ENCODE measurements around the gene S100A1.
"Not testable (repeated sequence)": the region's sequence is repeated elsewhere in the genome, so short reads cannot be mapped to it uniquely, and the experiment has no call there.

S100A1 gene

DNA sequence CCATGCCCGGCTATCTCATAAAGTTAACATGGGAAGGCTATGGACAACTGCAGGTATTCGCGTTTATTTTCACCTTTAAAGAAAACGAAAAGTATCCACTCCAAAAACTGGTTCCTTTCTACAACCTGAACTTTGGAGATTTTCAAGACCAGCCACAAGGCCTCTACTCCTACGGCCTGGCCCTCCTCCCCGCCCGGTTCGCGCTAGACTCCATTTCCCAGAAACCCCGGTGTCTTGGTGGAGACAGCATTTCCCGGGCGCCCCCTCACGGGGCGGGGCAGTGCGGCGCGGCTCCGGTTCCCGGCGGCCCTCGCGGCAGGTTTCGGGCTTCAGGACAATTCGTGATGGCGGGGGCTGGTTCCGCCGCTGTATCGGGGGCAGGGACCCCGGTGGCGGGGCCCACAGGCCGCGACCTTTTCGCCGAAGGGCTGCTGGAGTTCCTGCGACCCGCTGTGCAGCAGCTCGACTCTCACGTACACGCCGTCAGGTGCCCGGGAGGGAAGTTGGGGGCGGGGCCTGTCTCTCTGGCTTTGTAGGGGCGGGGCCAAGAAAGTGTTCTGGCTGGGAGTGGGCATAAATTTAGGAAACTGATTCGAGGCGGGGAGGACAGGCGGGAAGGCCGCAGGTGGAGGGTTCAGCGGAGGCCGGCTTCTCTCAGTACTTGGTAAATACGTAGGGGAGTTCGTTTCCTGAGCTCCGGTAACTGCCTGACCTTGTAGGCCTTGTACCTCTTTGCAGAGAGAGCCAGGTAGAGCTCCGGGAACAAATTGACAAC lies 30.4 kb downstream of the S100A1 start, which contains the start of gene SNAPIN:
Gene SNAPIN (plus strand): TSS at position 304 of the 775 bp plus-strand sequence. CDS start 41 bp downstream, at position 345.
- peak; percentile 78 for DNase-seq (ENCODE audit: low read depth)

DNA sequence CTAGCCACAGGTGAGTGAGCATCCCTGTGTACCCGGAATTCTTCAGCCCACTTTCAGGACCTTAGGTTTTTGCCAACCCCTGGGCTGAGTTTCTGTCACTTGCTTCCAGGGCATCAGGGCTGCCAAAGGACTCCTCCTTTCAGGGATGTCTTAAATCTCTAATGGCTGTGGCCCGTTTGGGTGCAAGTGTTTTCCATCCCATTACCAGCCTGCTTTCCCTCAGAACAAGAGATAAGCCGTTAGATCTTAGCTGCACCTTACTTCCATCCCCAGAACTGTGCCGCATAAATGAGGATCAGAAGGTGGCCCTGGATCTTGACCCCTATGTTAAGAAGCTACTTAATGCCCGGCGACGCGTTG lies 30.9 kb downstream of the S100A1 start:
- DNase-seq (ENCODE audit: low read depth) = no peak

DNA sequence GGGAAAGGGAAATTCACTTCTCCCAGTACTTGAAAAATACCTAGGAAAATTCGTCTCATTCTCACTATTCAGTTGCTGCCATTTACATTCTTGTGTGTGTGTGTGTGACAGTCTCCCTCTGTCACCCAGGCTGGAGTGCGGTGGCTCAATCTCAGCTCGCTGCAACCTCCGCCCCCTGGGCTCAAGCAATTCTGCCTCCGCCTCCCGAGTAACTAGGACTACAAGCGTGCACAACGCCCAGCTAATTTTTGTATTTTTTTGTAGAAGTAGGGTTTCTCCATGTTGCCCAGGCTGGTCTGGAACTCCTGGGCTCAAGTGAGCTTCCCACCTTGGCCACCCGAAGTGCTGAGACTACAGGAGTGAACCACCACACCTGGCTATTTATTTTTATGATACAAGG lies 31.4 kb downstream of the S100A1 start:
- DNase-seq (ENCODE audit: low read depth) = no peak

DNA sequence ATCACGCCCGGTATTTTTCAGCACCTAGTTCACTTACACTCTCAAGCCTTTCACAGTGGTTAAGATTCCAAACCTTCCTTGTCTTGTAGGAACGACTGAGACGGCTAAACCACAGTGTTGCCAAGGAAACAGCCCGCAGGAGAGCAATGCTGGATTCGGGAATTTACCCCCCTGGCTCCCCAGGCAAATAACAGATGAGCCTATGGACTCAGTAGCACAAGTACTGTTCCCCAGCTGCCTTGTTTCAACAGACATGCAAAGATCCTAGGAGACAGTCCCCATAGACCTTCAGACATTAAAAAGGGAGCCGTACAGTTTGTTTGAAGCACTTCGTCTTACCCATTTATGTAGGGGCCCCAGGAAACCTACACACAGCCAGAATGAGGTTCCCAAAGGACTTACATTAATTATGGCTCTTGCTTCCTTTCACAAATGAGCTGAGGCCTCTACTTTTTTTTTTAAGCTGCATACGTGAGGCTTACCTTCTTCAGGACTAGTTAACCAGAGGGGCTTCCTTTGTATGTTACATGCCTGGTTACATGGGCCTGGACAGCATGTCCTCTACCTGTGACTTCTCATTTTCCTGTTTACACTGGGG lies 33.0 kb downstream of the S100A1 start:
- no peak for DNase-seq (ENCODE audit: low read depth)

DNA sequence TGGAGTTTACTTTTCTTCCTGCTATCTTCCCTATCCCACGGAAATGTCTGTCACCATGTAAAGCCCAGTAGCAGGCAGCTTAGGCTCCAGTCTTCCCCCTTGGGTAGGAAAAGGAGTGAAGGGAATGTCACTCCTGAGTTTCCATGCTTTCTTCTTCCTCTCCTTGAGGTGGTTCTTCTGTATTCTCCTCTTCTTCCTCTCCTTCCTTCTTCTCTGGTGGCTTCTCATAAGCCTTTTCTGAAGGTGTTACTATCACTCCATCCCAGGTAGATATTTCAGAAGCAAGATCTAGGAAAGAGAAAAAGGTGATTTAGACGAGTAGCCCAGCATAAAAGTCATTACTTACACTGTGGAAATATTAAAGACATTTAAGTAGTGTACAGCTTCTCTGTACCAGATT lies 34.0 kb downstream of the S100A1 start:
- DNase-seq (ENCODE audit: low read depth) = no peak

DNA sequence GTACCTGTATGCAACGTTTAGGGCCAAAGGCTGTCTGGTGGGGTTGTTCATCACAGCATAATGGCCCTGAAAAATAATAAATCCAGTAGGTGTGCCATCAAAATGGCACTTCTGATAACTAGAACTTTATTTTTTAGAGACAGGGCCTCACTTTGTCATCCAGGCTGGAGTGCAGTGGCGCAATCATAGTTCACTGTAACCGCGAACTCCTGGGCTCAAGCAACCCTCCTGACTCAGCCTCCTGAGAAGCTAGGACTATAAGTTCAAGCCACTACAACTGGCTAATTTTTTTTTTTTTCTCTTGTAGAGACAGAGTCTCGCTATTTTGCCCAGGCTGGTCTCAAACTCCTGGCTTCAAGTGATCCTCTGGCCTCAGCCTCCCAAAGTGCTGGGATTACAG lies 35.0 kb downstream of the S100A1 start:
- DNase-seq (ENCODE audit: low read depth) = no peak

DNA sequence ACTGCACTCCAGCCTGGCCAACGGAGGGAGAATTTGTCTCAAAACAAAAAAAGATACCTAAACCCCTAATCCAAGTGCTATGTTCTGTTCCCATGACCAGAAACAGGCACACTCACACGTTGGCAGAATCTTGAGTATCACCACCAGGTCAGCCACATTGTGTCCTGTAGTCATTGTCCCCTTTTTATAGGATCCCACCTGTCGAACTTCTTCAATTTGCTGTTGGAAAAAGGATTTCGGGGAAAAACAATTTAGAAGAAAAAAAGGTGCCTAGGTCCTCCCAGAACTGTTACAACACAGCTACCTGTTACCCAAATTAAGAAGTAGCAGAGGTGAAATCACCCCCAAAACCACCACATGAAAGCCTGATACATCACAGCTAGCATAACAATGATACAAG lies 39.2 kb downstream of the S100A1 start:
- DNase-seq (ENCODE audit: low read depth) = no peak

DNA sequence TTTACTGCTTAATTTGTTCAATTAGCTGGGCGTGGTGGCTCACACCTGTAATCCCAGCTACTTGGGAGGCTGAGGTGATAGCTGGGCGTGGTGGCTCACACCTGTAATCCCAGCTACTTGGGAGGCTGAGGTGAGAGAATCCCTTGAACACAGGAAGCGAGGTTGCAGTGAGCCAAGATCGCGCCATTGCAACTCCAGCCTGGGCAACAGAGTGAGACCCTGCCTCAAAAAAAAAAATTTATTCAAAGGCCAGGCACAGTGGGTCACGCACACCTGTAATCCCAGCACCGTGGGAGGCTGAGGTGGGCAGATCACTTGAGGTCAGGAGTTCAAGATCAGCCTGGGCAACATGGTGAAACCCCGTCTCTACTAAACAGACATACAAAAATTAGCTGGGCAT lies 40.4 kb downstream of the S100A1 start:
- not testable (repeated sequence) for DNase-seq (ENCODE audit: low read depth)

DNA sequence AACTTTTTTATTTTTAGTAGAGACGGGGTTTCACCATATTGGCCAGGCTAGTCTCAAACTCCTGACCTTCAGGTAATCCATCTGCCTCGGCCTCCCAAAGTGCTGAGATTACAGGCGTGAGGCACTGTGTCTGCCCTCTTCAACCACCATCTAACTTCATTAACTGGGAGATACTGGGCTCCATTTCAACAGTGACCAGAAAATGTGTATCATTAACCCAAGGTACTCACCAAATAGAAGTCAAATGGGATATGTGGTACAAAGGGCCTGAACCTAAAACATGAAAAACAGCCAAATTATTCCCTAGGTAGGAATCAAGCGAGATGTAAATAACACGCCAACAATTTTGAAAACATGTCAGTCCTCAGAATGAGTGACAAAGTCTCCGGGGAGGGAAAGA lies 41.4 kb downstream of the S100A1 start:
- no peak for DNase-seq (ENCODE audit: low read depth)

DNA sequence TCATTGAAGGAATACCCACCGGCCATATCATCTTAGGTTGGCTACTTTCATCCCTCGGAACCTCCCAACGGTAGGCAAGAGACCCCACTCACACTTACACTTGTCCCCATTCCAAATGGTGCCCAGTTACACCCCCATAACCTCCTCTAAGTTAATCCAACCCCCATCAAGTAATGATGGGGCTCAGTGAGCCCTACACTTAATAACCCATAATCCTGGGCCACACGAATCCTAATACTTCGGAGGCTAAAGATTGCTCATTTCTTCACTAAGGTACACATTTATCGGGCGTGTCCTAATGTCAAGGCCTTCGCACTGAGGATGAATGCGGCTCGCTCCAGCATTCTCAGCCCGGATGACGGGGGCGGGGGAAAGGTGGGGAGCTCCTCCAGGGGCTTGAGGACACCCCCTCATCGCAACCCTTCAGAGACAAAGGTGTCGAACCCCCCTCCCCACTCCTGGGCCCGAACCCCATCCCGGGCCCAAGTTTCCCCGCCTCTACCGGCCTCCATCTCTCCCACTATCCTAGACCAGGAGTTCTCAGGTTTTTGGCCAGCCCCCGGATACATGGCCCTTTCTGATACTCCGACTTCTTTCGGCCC lies 42.1 kb downstream of the S100A1 start:
- DNase-seq (ENCODE audit: low read depth) = no peak

DNA sequence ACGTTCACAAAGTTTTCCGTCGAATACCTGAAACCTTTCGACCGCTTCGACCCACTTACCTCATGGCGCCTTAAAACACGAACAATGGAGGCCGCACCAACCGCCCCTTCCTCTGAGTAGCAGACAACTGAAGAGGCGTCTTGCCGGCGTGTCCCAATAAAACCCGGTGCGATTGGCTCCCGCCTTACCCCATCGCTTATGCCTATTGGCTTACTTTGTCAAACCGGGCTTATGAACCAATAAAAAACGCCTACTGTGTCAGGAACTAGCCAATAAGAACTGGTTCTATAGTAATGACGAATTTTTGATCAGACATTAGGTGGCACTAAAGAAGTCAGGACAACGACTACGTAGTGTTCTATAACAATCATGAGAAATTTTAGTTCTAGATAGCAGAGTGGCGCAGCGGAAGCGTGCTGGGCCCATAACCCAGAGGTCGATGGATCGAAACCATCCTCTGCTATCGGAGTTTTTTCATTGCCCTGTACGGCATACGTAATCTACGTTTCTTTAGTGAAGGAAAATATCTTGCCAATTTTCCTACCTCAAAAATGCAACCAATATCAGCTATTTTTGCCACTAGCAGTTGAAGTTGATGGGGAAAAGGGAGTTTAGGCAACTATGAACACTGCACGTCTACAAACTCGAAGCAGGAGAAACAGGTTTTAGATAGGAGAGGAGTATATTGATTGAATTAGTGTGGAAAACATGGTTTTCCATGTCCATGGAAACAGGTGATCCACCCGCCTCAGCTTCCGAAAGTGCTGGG lies 42.8 kb downstream of the S100A1 start, which contains the start of gene ILF2:
Gene ILF2 (minus strand): TSS at position 135 of the 769 bp plus-strand sequence. CDS start 71 bp downstream, at position 64.
- DNase-seq (ENCODE audit: low read depth) = peak; percentile 80

DNA sequence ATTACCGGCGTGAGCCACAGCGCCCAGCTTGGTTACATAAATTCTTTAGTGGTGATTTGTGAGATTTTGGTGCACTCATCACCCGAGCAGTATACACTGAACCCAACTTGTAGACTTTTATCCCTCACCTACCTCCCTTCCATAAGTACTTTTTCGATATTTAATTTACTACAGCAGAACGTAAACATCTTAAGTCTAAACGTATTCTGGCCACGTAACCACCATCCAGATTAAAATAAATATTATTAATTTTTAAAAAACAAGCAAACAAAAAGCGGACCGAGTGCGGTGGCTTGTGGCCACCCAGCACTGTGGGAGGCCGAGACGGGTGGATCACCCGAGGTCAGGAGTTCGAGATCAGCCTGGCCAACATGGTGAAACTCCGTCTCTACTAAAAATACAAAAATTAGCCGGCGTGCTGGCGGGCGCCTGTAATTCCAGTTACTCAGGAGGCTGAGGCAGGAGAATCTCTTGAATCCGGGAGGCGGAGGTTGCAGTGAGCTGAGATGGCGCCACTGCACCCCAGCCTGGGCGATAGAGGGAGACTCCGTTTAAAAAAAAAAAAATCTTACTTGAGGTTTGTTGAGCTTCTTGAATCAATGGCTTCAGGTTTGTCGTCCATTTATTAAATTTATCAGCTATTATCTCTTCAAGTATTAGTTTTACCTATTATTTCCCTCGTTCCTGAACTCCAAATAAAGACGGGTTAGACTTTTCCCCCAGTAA lies 43.6 kb downstream of the S100A1 start:
- not testable (repeated sequence) for DNase-seq (ENCODE audit: low read depth)

DNA sequence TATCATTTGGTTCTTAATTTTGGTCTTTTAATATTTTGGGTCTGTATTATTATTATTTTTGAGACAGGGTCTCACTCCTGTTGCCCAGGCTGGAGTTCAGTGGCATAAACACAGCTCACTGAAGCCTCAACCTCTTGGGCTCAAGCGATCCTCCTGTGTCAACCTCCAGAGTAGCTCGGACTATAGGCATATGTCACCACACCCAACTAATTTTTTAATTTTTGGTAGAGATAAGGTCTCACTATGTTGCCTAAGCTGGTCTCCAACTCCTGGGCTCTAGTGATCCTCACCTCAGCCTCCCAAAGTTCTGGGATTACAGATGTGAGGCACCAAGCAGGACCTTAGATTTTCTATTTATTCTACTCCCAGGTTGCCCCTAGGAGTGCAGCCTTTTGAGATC lies 45.3 kb downstream of the S100A1 start:
- no peak for DNase-seq (ENCODE audit: low read depth)

DNA sequence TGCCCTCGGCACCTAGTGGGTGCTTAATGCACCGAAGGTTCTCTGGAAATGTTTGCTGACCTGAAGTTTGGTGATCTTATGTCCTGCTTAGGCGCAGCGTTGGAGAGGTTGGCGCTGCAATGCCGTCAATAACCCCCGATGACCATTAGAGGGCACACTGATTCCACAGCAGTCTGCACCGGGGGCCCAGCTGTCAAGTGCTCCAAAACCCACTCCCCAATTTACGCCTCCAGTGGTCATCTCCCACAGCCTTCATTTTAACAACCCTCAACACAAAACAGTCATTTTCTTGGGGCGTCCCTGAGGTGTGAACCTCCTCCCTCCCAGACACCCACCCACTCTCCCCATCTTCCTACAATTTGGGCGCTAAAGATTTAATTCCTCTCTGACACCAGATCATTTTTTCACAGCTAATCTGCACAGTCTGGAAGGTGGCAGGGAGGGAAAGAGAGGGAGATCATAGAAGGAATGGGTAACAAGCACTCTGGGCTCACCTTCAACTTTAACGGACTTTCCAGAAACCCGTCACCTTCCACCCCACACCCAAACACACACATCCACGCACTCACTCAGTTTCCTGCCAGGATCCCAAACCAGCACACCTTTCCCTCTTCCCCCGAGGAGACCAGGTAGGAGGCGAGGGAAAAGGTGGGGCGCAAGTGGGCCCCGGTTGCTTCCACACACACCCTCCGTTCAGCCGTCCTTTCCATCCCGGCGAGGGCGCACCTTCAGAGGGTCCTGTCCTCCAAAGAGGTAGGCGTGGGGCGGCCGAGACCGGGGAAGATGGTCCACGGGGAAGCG lies 49.7 kb downstream of the S100A1 start:
- no peak for DNase-seq (ENCODE audit: low read depth)

DNA sequence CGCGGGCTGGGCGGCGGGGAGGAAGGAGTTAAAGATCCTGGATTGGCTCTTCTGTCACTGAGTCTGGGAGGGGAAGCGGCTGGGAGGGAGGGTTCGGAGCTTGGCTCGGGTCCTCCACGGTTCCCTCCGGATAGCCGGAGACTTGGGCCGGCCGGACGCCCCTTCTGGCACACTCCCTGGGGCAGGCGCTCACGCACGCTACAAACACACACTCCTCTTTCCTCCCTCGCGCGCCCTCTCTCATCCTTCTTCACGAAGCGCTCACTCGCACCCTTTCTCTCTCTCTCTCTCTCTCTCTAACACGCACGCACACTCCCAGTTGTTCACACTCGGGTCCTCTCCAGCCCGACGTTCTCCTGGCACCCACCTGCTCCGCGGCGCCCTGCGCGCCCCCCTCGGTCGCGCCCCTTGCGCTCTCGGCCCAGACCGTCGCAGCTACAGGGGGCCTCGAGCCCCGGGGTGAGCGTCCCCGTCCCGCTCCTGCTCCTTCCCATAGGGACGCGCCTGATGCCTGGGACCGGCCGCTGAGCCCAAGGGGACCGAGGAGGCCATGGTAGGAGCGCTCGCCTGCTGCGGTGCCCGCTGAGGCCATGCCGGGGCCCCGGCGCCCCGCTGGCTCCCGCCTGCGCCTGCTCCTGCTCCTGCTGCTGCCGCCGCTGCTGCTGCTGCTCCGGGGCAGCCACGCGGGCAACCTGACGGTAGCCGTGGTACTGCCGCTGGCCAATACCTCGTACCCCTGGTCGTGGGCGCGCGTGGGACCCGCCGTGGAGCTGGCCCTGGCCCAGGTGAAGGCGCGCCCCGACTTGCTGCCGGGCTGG lies 50.5 kb downstream of the S100A1 start, which contains the start of gene NPR1:
Gene NPR1 (plus strand): TSS at position 170 of the 818 bp plus-strand sequence. CDS start 421 bp downstream, at position 591.
- DNase-seq (ENCODE audit: low read depth) = no peak

DNA sequence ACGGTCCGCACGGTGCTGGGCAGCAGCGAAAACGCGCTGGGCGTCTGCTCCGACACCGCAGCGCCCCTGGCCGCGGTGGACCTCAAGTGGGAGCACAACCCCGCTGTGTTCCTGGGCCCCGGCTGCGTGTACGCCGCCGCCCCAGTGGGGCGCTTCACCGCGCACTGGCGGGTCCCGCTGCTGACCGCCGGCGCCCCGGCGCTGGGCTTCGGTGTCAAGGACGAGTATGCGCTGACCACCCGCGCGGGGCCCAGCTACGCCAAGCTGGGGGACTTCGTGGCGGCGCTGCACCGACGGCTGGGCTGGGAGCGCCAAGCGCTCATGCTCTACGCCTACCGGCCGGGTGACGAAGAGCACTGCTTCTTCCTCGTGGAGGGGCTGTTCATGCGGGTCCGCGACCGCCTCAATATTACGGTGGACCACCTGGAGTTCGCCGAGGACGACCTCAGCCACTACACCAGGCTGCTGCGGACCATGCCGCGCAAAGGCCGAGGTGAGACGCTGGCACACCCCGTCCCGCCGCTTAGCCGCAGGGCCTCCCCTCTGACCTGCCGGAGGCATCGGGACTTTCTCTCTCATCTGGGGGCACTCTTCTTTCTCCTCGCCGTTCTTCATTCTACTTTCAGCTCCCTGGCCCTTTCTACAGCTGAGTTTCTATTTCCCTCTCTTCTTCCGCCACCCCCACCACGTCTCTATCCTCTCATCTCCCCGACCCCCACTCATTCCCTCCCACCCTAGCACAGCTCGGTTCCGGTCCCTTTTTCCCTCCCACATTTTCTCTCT lies 51.3 kb downstream of the S100A1 start:
- no peak for DNase-seq (ENCODE audit: low read depth)

DNA sequence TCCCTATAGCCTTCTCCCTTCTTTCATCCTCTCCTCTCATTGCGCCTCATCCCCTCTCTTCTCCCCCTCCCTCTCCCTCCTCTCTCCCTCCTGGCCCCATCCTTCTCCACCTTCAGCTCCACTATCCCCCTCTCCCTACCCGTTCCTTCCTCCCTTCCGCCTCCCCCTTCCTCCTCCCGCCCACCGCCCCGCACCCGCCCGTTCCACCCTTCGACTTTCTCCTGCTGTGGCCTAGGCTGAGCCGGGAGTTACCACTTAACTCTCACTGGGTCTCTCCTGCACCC lies 51.8 kb downstream of the S100A1 start:
- no peak for DNase-seq (ENCODE audit: low read depth)

Data from stimulated activated CD8-positive, alpha-beta memory T cell treated with anti-CD3 and anti-CD28 coated beads, Interleukin-15, amount 100 ng/mL, for 24 hours (primary cell).